HG03139 (cell line): ENCODE data around the gene RIPPLY3.

ENCODE experiments used
- ATAC-seq: cut with Tn5 transposase; IDR thresholded peaks from one replicate; pipeline ENCODE4 v1.9.1; 2021; ENCODE audit not compliant: unreplicated experiment

Gene RIPPLY3

GRCh38 chr21:37006486-37007291, at the start of gene RIPPLY3:
Gene RIPPLY3, plus strand, starts transcription at chr21:37006702. Its CDS starts 71 bp downstream, at chr21:37006773.
- no peak for ATAC-seq

- ATAC-seq = no peak
These were observed 47.3 kb upstream of the RIPPLY3 start for GRCh38 chr21:36959020-36959835.

GRCh38 chr21:36960676-36961284, 45.7 kb upstream of the RIPPLY3 start:
- ATAC-seq = no peak

- ATAC-seq = no peak
These were observed 44.3 kb upstream of the RIPPLY3 start for GRCh38 chr21:36962098-36962780.

GRCh38 chr21:36964398-36964797, 42.1 kb upstream of the RIPPLY3 start:
- no peak for ATAC-seq

- no peak for ATAC-seq
These were observed 41.4 kb upstream of the RIPPLY3 start for GRCh38 chr21:36964827-36965719.

- ATAC-seq = peak; percentile 9
These were observed 40.8 kb upstream of the RIPPLY3 start for GRCh38 chr21:36965720-36966065.

- peak; percentile 76 for ATAC-seq
These were observed 40.3 kb upstream of the RIPPLY3 start, which contains the start of gene HLCS for GRCh38 chr21:36966066-36966820. Gene HLCS, minus strand, starts transcription at chr21:36966669. Its CDS starts 31 bp downstream, at chr21:36966638.

GRCh38 chr21:36966821-36967768, 39.4 kb upstream of the RIPPLY3 start:
- ATAC-seq = peak; percentile 10

- ATAC-seq = no peak
These were observed 38.1 kb upstream of the RIPPLY3 start for GRCh38 chr21:36968414-36968813.

GRCh38 chr21:36968976-36969375, 37.5 kb upstream of the RIPPLY3 start:
- ATAC-seq = no peak

- ATAC-seq = no peak
These were observed 32.3 kb upstream of the RIPPLY3 start for GRCh38 chr21:36973986-36974850.

- no peak for ATAC-seq
These were observed 31.7 kb upstream of the RIPPLY3 start for GRCh38 chr21:36974851-36975192.

- ATAC-seq = no peak
These were observed 30.2 kb upstream of the RIPPLY3 start for GRCh38 chr21:36976228-36976861.

- peak; percentile 81 for ATAC-seq
These were observed 29.4 kb upstream of the RIPPLY3 start for GRCh38 chr21:36976882-36977651.
